WTC11 (cell line): ENCODE data around the gene GABPB2. TPM values are rescaled to one million over a fixed set of nuclear protein-coding genes. Genes with fewer than 3 reads are reported as not detected.

Source experiments
- ATF1 ChIP-seq: sonication (generic); formaldehyde crosslinking; IDR thresholded peaks from 2 replicates; pipeline ENCODE4 v1.8.1; 2023; ENCODE audit warnings: mild to moderate bottlenecking, moderate library complexity, missing genetic modification reagents
- CBFB ChIP-seq: sonication (generic); formaldehyde crosslinking; IDR thresholded peaks from 2 replicates; pipeline ENCODE4 v1.8.1; 2022; ENCODE audit warnings: mild to moderate bottlenecking, low read depth, missing genetic modification reagents
- CREM ChIP-seq: sonication (generic); formaldehyde crosslinking; IDR thresholded peaks from 2 replicates; pipeline ENCODE4 v1.8.1; 2022; ENCODE audit warnings: mild to moderate bottlenecking, missing genetic modification reagents, moderate library complexity
- EMX1 ChIP-seq: fragments of 250-450 bp; sonication (Bioruptor Pico); IDR thresholded peaks from 2 replicates; pipeline ENCODE4 v1.8.0; 2021; ENCODE audit warnings: mild to moderate bottlenecking
- GABPB1 ChIP-seq: sonication (generic); formaldehyde crosslinking; IDR thresholded peaks from 2 replicates; pipeline ENCODE4 v1.8.1; 2023; ENCODE audit warnings: mild to moderate bottlenecking, missing genetic modification reagents
- JAZF1 ChIP-seq: fragments of 250-450 bp; sonication (Bioruptor Pico); IDR thresholded peaks from 2 replicates; pipeline ENCODE4 v1.9.0; 2021; ENCODE audit warnings: moderate library complexity, mild to moderate bottlenecking, inconsistent platforms
- MXD4 ChIP-seq: fragments of 250-450 bp; sonication (Bioruptor Pico); IDR thresholded peaks from 2 replicates; pipeline ENCODE4 v1.8.0; 2021; ENCODE audit warnings: mild to moderate bottlenecking, moderate library complexity, borderline replicate concordance
- NFATC4 ChIP-seq: fragments of 250-450 bp; sonication (Bioruptor Pico); IDR thresholded peaks from 2 replicates; pipeline ENCODE4 v1.9.0; 2021; ENCODE audit warnings: mild to moderate bottlenecking
- NR3C1 ChIP-seq: sonication (generic); formaldehyde crosslinking; conservative IDR thresholded peaks from 2 replicates; pipeline ENCODE4 v1.8.1; 2023; ENCODE audit warnings: low read depth, mild to moderate bottlenecking, missing genetic modification reagents
- SMAD3 ChIP-seq: sonication (generic); formaldehyde crosslinking; IDR thresholded peaks from 2 replicates; pipeline ENCODE4 v1.8.0; 2022; ENCODE audit warnings: missing genetic modification reagents, mild to moderate bottlenecking, borderline replicate concordance
- SMAD4 ChIP-seq: sonication (generic); formaldehyde crosslinking; IDR thresholded peaks from 2 replicates; pipeline ENCODE4 v1.8.0; 2022; ENCODE audit warnings: mild to moderate bottlenecking, missing genetic modification reagents
- SP1 ChIP-seq: sonication (generic); formaldehyde crosslinking; conservative IDR thresholded peaks from 2 replicates; pipeline ENCODE4 v1.8.1; 2022; ENCODE audit warnings: missing genetic modification reagents
- TCF7 ChIP-seq: sonication (generic); formaldehyde crosslinking; IDR thresholded peaks from 2 replicates; pipeline ENCODE4 v1.8.0; 2022; ENCODE audit warnings: mild to moderate bottlenecking, low read depth, missing genetic modification reagents, moderate library complexity
- TEAD4 ChIP-seq: sonication (generic); formaldehyde crosslinking; IDR thresholded peaks from 2 replicates; pipeline ENCODE4 v1.8.0; 2022; ENCODE audit warnings: mild to moderate bottlenecking, missing genetic modification reagents
- ZBTB21 ChIP-seq: sonication (generic); formaldehyde crosslinking; IDR thresholded peaks from 2 replicates; pipeline ENCODE4 v1.8.1; 2023; ENCODE audit warnings: mild to moderate bottlenecking, missing genetic modification reagents, borderline replicate concordance
- ZNF121 ChIP-seq: sonication (generic); formaldehyde crosslinking; IDR thresholded peaks from 2 replicates; pipeline ENCODE4 v1.8.0; 2023; ENCODE audit warnings: missing genetic modification reagents
- ZNF263 ChIP-seq: sonication (generic); formaldehyde crosslinking; IDR thresholded peaks from 2 replicates; pipeline ENCODE4 v1.8.1; 2022; ENCODE audit warnings: low read depth, mild to moderate bottlenecking, moderate library complexity, missing genetic modification reagents
- ZNF423 ChIP-seq: fragments of 250-450 bp; sonication (Bioruptor Pico); IDR thresholded peaks from 2 replicates; pipeline ENCODE4 v2.1.2; 2022; ENCODE audit warnings: mild to moderate bottlenecking, moderate library complexity
- total RNA-seq: library from RNA; stranded (reverse); gene quantifications from 3 replicates; pipeline ENCODE4 v1.2.3, GENCODE V29; 2021
- TF ChIP-seq, protein P1 (sequence below): fragments of 250-450 bp; sonication (Bioruptor Pico); IDR thresholded peaks from 2 replicates; pipeline ENCODE4 v1.8.0; 2021; ENCODE audit warnings: mild to moderate bottlenecking
- TF ChIP-seq, protein P2 (sequence below): fragments of 250-450 bp; sonication (Bioruptor Pico); IDR thresholded peaks from 2 replicates; pipeline ENCODE4 v1.9.0; 2021; ENCODE audit warnings: mild to moderate bottlenecking
- TF ChIP-seq, protein P3 (sequence below): sonication (generic); formaldehyde crosslinking; IDR thresholded peaks from 2 replicates; pipeline ENCODE4 v1.8.0; 2022; ENCODE audit warnings: mild to moderate bottlenecking, missing genetic modification reagents
- TF ChIP-seq, protein P4 (sequence below): fragments of 200-600 bp; IDR thresholded peaks from 2 replicates; pipeline ENCODE4 v1.8.0; 2022; ENCODE audit warnings: antibody characterized with exemption
- TF ChIP-seq, protein P5 (sequence below): sonication (generic); formaldehyde crosslinking; IDR thresholded peaks from 2 replicates; pipeline ENCODE4 v1.8.0; 2022; ENCODE audit warnings: mild to moderate bottlenecking, missing genetic modification reagents
- TF ChIP-seq, protein P6 (sequence below): sonication (generic); formaldehyde crosslinking; IDR thresholded peaks from 2 replicates; pipeline ENCODE4 v1.8.1; 2023; ENCODE audit warnings: mild to moderate bottlenecking, missing genetic modification reagents, moderate library complexity
- TF ChIP-seq, protein P7 (sequence below): sonication (generic); formaldehyde crosslinking; IDR thresholded peaks from 2 replicates; pipeline ENCODE4 v1.8.1; 2022; ENCODE audit warnings: missing genetic modification reagents, borderline replicate concordance
- TF ChIP-seq, protein P8 (sequence below): fragments of 250-450 bp; sonication (Bioruptor Pico); IDR thresholded peaks from 2 replicates; pipeline ENCODE4 v2.1.2; 2022; ENCODE audit warnings: mild to moderate bottlenecking, moderate library complexity

The GABPB2 gene
- total RNA-seq, 1 experiment from 2014 or later, result 1.7 TPM

DNA sequence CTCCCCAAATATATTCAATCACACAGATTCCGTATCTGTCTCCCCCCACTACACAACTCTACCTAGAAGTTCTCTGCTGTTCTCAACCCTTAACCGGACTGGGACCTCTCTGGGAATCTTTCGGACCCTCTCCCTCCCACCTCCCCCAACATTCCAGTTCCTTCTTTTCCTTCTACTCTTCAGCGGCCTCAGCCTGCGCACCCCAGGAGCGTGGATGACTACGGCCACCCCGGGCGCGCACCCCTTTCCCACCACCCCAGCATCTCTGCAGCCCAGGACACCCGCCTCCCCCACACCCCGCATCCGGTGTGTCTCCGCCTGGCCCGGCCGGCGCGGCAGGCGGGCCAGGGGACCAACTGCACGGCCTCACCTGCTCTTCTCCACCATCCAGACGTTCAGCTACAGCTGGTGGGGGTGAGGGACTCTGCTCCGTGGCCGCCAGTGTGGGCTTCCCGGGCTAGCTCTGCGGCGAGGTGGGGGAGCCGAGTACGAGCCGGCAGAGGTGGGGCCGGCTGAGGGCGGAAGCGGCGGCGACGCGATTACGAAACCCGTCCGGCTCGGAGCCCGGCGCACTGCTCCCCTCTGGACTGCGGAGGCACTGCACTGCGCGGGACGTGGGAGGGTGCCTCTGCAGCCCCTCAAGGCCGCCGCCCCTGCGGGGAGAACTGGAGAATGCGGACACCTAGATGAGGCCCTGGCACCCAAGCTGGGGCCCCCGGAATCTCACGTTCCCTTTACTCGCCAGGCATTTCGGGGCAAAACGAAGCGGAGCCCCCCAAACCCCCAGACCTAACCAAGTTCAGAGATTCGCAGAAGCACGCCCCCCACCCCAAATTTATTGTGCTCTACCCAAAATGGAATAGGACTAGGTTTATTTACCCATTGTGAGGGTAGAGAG lies 11.2 kb upstream of the GABPB2 start, which contains the start of gene CDC42SE1 (continued):
- TF ChIP-seq, protein P1, sequence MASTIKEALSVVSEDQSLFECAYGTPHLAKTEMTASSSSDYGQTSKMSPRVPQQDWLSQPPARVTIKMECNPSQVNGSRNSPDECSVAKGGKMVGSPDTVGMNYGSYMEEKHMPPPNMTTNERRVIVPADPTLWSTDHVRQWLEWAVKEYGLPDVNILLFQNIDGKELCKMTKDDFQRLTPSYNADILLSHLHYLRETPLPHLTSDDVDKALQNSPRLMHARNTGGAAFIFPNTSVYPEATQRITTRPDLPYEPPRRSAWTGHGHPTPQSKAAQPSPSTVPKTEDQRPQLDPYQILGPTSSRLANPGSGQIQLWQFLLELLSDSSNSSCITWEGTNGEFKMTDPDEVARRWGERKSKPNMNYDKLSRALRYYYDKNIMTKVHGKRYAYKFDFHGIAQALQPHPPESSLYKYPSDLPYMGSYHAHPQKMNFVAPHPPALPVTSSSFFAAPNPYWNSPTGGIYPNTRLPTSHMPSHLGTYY (CRISPR knock-in tag), result no peak
- TF ChIP-seq, protein P2, sequence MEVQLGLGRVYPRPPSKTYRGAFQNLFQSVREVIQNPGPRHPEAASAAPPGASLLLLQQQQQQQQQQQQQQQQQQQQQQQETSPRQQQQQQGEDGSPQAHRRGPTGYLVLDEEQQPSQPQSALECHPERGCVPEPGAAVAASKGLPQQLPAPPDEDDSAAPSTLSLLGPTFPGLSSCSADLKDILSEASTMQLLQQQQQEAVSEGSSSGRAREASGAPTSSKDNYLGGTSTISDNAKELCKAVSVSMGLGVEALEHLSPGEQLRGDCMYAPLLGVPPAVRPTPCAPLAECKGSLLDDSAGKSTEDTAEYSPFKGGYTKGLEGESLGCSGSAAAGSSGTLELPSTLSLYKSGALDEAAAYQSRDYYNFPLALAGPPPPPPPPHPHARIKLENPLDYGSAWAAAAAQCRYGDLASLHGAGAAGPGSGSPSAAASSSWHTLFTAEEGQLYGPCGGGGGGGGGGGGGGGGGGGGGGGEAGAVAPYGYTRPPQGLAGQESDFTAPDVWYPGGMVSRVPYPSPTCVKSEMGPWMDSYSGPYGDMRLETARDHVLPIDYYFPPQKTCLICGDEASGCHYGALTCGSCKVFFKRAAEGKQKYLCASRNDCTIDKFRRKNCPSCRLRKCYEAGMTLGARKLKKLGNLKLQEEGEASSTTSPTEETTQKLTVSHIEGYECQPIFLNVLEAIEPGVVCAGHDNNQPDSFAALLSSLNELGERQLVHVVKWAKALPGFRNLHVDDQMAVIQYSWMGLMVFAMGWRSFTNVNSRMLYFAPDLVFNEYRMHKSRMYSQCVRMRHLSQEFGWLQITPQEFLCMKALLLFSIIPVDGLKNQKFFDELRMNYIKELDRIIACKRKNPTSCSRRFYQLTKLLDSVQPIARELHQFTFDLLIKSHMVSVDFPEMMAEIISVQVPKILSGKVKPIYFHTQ, result no peak
- no peak for TF ChIP-seq ZNF423 (CRISPR knock-in tag)
- TF ChIP-seq MXD4 (CRISPR knock-in tag), result no peak
- no peak for TF ChIP-seq SMAD4 (CRISPR knock-in tag)
- no peak for TF ChIP-seq SMAD3 (CRISPR knock-in tag)
- TF ChIP-seq SP1, result no peak
- no peak for TF ChIP-seq EMX1 (CRISPR knock-in tag)
- TF ChIP-seq CREM, result peak; percentile 74
- no peak for TF ChIP-seq CBFB (CRISPR knock-in tag)
- TF ChIP-seq, protein P3, sequence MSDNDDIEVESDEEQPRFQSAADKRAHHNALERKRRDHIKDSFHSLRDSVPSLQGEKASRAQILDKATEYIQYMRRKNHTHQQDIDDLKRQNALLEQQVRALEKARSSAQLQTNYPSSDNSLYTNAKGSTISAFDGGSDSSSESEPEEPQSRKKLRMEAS, result peak; percentile 65
- TF ChIP-seq ZNF263 (CRISPR knock-in tag), result no peak
- peak; percentile 83 for TF ChIP-seq GABPB1 (CRISPR knock-in tag)
- TF ChIP-seq, protein P4, sequence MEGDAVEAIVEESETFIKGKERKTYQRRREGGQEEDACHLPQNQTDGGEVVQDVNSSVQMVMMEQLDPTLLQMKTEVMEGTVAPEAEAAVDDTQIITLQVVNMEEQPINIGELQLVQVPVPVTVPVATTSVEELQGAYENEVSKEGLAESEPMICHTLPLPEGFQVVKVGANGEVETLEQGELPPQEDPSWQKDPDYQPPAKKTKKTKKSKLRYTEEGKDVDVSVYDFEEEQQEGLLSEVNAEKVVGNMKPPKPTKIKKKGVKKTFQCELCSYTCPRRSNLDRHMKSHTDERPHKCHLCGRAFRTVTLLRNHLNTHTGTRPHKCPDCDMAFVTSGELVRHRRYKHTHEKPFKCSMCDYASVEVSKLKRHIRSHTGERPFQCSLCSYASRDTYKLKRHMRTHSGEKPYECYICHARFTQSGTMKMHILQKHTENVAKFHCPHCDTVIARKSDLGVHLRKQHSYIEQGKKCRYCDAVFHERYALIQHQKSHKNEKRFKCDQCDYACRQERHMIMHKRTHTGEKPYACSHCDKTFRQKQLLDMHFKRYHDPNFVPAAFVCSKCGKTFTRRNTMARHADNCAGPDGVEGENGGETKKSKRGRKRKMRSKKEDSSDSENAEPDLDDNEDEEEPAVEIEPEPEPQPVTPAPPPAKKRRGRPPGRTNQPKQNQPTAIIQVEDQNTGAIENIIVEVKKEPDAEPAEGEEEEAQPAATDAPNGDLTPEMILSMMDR, result 0 out of 2 replicates have a peak, but pooled peaks have one; percentile 35
- no peak for TF ChIP-seq JAZF1 (CRISPR knock-in tag)
- TF ChIP-seq, protein P5, sequence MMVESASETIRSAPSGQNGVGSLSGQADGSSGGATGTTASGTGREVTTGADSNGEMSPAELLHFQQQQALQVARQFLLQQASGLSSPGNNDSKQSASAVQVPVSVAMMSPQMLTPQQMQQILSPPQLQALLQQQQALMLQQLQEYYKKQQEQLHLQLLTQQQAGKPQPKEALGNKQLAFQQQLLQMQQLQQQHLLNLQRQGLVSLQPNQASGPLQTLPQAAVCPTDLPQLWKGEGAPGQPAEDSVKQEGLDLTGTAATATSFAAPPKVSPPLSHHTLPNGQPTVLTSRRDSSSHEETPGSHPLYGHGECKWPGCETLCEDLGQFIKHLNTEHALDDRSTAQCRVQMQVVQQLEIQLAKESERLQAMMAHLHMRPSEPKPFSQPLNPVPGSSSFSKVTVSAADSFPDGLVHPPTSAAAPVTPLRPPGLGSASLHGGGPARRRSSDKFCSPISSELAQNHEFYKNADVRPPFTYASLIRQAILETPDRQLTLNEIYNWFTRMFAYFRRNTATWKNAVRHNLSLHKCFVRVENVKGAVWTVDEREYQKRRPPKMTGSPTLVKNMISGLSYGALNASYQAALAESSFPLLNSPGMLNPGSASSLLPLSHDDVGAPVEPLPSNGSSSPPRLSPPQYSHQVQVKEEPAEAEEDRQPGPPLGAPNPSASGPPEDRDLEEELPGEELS (CRISPR knock-in tag), result no peak; the same call in 1 of the 2 replicates
- TF ChIP-seq ZBTB21 (CRISPR knock-in tag), result no peak
- no peak for TF ChIP-seq NR3C1 (CRISPR knock-in tag)
- no peak; the same call in 1 of the 2 replicates for TF ChIP-seq TEAD4 (CRISPR knock-in tag)
- TF ChIP-seq ATF1 (CRISPR knock-in tag), result 0 out of 2 replicates have a peak, but pooled peaks have one; percentile 21
- TF ChIP-seq, protein P6, sequence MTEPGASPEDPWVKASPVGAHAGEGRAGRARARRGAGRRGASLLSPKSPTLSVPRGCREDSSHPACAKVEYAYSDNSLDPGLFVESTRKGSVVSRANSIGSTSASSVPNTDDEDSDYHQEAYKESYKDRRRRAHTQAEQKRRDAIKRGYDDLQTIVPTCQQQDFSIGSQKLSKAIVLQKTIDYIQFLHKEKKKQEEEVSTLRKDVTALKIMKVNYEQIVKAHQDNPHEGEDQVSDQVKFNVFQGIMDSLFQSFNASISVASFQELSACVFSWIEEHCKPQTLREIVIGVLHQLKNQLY (CRISPR knock-in tag), result no peak
- TF ChIP-seq, protein P7, sequence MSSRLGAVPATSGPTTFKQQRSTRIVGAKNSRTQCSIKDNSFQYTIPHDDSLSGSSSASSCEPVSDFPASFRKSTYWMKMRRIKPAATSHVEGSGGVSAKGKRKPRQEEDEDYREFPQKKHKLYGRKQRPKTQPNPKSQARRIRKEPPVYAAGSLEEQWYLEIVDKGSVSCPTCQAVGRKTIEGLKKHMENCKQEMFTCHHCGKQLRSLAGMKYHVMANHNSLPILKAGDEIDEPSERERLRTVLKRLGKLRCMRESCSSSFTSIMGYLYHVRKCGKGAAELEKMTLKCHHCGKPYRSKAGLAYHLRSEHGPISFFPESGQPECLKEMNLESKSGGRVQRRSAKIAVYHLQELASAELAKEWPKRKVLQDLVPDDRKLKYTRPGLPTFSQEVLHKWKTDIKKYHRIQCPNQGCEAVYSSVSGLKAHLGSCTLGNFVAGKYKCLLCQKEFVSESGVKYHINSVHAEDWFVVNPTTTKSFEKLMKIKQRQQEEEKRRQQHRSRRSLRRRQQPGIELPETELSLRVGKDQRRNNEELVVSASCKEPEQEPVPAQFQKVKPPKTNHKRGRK (CRISPR knock-in tag), result no peak
- TF ChIP-seq ZNF121, result no peak
- TF ChIP-seq NFATC4 (CRISPR knock-in tag), result no peak
- no peak for TF ChIP-seq TCF7 (CRISPR knock-in tag)
- TF ChIP-seq, protein P8, sequence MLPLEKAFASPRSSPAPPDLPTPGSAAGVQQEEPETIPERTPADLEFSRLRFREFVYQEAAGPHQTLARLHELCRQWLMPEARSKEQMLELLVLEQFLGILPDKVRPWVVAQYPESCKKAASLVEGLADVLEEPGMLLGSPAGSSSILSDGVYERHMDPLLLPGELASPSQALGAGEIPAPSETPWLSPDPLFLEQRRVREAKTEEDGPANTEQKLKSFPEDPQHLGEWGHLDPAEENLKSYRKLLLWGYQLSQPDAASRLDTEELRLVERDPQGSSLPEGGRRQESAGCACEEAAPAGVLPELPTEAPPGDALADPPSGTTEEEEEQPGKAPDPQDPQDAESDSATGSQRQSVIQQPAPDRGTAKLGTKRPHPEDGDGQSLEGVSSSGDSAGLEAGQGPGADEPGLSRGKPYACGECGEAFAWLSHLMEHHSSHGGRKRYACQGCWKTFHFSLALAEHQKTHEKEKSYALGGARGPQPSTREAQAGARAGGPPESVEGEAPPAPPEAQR, result no peak
